Lower leg skin (tissue), 4 donors: ENCODE data around the gene DDX42. TPM values are rescaled to one million over a fixed set of nuclear protein-coding genes. Genes with fewer than 3 reads are reported as not detected.

Experiments used
- DNase-seq, 2 donors: peaks; one replicate each; pipeline ENCODE4 v3.0.0-alpha.2; 2019; ENCODE audit warnings: low spot score in 2 of 2
- H3K4me3 ChIP-seq: fragments of 200-600 bp; sonication (generic); 2 replicates; pipeline ENCODE4 v1.5.1; 2017; ENCODE audit warnings: mild to moderate bottlenecking, low read depth; ENCODE audit not compliant: poor library complexity, severe bottlenecking
- CTCF ChIP-seq, 3 donors: fragments of 450-650 bp; IDR thresholded peaks; one replicate each; pipeline ENCODE4 v1.5.1; 2016; ENCODE audit warnings: antibody characterized with exemption in 3 of 3, mild to moderate bottlenecking in 3 of 3, moderate library complexity in 2 of 3
- POLR2A ChIP-seq, 2 donors: fragments of 450-650 bp; IDR thresholded peaks; one replicate each; pipeline ENCODE4 v1.6.1; 2016 to 2017; ENCODE audit warnings: antibody characterized with exemption in 2 of 2, mild to moderate bottlenecking in 1 of 2, moderate library complexity in 1 of 2
- WGBS, 2 donors: methylation state at CpG; one replicate each; pipeline ENCODE4 v1.1.5; 2018; 5-methylcytosine and 5-hydroxymethylcytosine counted together
- intact Hi-C: fragments of 100-400 bp; cut with DNase I; formaldehyde crosslinking; loops from one replicate; pipeline ENCODE4 v1.15.0; 2023; ENCODE audit warnings: low total_unique reads
- total RNA-seq, 4 donors: library from RNA; depleted of rRNA; stranded (reverse); fragments of >200 nt; gene quantifications; one replicate each; pipeline ENCODE4 v1.1.0, GENCODE V29; 2016

DDX42 gene
- total RNA-seq, 4 donors from 2014 or later: 59.1 to 87.4 (median 64.0) TPM

- intact Hi-C loops: no loop called here
- peak within 1 kb of the TSS; percentile 68 for H3K4me3 ChIP-seq
- TF ChIP-seq CTCF (IDR thresholded peaks at IDR 0.05): no peak
- TF ChIP-seq POLR2A (IDR thresholded peaks at IDR 0.05): peak in 1 of 2 donors; percentile 11
- 0 to 1% methylated on average over 27 to 46 of the region's 61 CpGs for WGBS, 2 donors
- DNase-seq: peak; percentile 99 to 100
Observed at GRCh38 chr17:63741408-63742173, 32.4 kb upstream of the DDX42 start, which contains the start of gene STRADA. Gene STRADA (minus strand): TSS chr17:63741799. CDS start chr17:63728369, 13,430 bp downstream.

- intact Hi-C loops: no loop called here
- TF ChIP-seq CTCF (IDR thresholded peaks at IDR 0.05): no peak
- TF ChIP-seq POLR2A (IDR thresholded peaks at IDR 0.05): no peak
- no peak overlapping the region for H3K4me3 ChIP-seq
- no peak for DNase-seq
- 70 to 78% methylated on average over 8 of the region's 8 CpGs for WGBS, 2 donors
Observed at GRCh38 chr17:63751806-63752205, 22.2 kb upstream of the DDX42 start.

- 85 to 86% methylated on average over 1 of the region's 1 CpG for WGBS, 2 donors
- H3K4me3 ChIP-seq: no peak overlapping the region
- intact Hi-C loops: no loop called here
- DNase-seq: no peak
- TF ChIP-seq CTCF (IDR thresholded peaks at IDR 0.05) (no peak), POLR2A (IDR thresholded peaks at IDR 0.05) (no peak)
Observed at GRCh38 chr17:63752707-63753106, 21.3 kb upstream of the DDX42 start.

- TF ChIP-seq POLR2A (IDR thresholded peaks at IDR 0.05): no peak
- no peak for TF ChIP-seq CTCF (IDR thresholded peaks at IDR 0.05)
- no peak overlapping the region for H3K4me3 ChIP-seq
- intact Hi-C loops: no loop called here
- DNase-seq: no peak
- 64 to 97% methylated on average over 1 of the region's 1 CpG for WGBS, 2 donors
Observed at GRCh38 chr17:63753215-63753614, 20.8 kb upstream of the DDX42 start.

- H3K4me3 ChIP-seq: no peak overlapping the region
- no peak for TF ChIP-seq CTCF (IDR thresholded peaks at IDR 0.05)
- no peak for TF ChIP-seq POLR2A (IDR thresholded peaks at IDR 0.05)
- no peak for DNase-seq
- intact Hi-C loops: no loop called here
- 96 to 98% methylated on average over 3 of the region's 3 CpGs for WGBS, 2 donors
Observed at GRCh38 chr17:63754046-63754445, 19.9 kb upstream of the DDX42 start.
